HG02798 (cell line): ENCODE data around the gene TIMMDC1.
"Not testable (repeated sequence)": the region's sequence is repeated elsewhere in the genome, so short reads cannot be mapped to it uniquely, and the experiment has no call there.

ENCODE experiments used
- ATAC-seq: cut with Tn5 transposase; IDR thresholded peaks from one replicate; pipeline ENCODE4 v1.9.1; 2021; ENCODE audit warnings: mild to moderate bottlenecking; ENCODE audit not compliant: unreplicated experiment, poor library complexity

Gene TIMMDC1

GRCh38 chr3:119553823-119554415 is 55.6 kb downstream of the TIMMDC1 start:
- ATAC-seq = no peak

GRCh38 chr3:119555309-119555735 is 57.0 kb downstream of the TIMMDC1 start:
- no peak for ATAC-seq

GRCh38 chr3:119555929-119556328 is 57.6 kb downstream of the TIMMDC1 start:
- no peak for ATAC-seq

DNA sequence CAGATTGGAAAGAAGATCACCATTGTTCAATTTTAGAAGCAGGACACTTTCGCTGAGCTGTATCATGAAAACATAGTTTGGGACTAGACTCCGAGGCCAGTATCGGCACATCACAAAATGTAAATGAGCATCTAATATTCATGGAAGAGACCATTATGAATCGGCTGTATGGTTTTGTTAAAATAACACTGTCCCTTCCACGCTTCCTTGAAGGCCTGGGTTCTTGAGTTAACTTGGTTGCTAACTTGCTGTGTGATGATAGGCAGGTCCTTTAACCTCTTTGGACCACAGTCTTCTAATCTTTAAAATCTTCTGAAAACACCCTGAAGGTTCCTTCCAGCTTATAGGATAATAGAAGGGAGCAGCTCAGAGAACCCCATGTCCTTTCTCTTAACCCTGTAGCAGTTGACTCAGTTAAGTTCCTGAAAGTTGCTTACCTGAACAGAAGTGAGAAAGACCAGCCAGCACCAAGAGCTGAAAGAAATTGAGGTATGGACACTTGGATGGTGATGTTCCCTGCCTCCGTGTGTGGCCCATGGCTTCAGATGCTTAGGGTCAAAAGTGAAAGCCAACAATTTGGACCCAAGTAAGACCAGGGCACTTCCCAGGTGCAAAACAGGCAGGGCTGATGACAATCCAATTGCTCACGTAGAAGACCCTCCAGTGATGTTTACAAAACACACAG is 59.0 kb downstream of the TIMMDC1 start:
- no peak for ATAC-seq

GRCh38 chr3:119557877-119558269 is 59.5 kb downstream of the TIMMDC1 start:
- no peak for ATAC-seq

DNA sequence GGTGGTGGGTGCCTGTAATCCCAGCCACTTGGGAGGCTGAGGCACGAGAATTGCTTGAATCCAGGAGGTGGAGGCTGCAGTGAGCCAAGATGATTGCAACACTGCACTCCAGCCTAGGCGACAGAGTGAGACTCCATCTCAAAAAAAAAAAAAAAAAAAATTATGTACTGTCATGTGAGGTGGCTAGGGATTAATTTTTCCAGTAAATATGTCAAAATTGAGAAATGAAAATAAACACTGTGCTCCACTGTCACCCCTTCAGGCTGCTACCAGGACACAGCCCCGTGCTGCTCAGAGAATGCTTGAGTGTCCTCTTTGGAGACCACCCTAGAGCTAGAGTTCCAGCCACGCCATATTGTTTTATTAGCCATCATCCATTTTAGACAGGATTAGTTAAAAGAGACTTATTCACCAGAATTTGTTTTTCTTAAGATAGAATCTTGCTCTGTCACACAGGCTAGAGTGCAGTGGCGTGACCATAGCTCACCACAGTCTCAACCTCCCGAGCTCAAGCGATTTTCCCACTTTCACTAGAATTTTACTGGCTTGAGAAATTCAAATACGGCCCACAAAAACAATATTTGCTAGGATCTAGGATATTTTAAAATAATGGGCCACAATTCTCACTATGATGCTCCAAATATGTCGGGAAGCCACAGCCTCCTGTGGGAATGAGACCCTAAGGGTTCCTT is 60.4 kb downstream of the TIMMDC1 start:
- ATAC-seq = no peak

GRCh38 chr3:119559441-119559963 is 61.2 kb downstream of the TIMMDC1 start, which contains the start of gene CD80:
Gene CD80 (minus strand): TSS chr3:119559614. CDS start chr3:119557728, 1,886 bp downstream.
- ATAC-seq = peak; percentile 65

DNA sequence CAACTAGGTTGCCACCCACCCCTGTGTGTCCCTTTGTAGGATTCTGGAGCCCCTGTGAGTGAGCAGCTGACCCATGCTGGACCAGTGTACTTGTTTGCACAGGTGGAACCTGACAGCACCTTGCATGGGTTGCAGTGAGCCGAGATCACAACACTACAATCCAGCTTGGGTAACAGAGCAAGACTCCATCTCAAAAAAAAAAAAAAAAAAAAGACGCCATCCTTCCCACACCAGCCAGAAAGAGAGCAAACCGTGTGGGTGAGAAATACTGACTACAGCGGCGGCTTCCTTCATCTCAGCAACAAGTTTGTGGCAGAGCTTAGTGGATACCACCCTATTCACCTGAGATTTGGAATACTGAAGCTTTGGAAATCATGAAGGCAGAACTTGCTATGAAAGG is 61.8 kb downstream of the TIMMDC1 start:
- ATAC-seq = no peak

DNA sequence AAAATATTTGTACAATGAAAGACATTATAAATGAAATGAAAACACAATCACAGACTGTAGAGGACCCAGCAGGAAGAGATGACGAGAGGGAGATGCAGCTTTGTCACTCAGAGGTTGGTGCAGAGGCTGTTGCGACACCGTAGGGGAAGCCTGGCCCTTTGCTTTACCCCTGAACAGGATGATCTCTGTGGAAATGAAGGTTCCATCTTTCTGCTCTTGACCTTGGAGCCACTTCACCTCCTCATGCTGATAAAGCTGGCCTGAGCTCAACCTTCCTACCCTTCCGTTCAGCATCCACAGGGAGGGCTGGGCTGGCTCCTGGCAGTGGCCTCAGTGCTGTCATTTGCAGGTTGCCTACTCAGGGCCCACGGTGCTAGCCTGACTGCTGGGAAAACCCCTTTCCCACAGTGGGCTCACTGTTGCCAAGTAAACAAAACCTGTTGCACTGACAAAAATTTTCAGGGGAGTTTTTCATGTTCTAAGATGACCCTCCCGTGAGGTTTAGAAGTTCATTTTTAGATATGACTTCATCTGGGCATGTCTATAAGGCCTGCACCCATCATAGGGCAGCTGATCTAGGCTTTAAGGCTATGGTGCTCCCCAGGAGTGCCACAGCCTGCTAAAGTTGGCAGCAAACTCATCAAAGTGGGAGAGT is 64.1 kb downstream of the TIMMDC1 start:
- ATAC-seq = peak; percentile 76

DNA sequence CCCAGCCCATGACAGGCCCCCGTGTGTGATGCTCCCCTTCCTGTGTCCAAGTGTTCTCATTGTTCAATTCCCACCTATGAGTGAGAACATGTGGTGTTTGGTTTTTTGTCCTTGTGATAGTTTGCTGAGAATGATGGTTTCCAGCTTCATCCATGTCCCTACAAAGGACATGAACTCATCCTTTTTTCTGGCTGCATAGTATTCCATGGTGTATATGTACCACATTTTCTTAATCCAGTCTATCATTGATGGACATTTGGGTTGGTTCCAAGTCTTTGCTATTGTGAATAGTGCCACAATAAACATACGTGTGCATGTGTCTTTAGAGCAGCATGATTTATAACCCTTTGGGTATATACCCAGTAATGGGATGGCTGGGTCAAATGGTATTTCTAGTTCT is 65.0 kb downstream of the TIMMDC1 start:
- not testable (repeated sequence) for ATAC-seq

DNA sequence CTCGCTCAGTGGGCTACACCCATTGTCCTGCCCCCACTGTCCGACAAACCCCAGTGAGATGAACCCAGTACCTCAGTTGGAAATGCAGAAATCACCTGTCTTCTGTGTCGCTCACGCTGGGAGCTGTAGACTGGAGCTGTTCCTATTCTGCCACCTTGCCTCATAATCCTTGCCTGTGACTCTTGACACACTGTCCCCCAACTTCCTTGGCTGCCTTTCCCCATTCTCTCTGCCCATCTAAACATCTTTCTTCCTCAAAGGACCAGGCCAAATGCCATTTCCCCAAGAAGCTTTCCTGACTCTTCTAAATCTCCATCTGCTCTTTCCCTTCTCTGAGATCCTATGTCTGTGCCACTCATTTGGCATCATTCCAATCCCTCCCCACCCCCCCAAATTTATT is 70.8 kb downstream of the TIMMDC1 start:
- ATAC-seq = no peak

- ATAC-seq = no peak
These were observed 71.9 kb downstream of the TIMMDC1 start for GRCh38 chr3:119570229-119570628.

DNA sequence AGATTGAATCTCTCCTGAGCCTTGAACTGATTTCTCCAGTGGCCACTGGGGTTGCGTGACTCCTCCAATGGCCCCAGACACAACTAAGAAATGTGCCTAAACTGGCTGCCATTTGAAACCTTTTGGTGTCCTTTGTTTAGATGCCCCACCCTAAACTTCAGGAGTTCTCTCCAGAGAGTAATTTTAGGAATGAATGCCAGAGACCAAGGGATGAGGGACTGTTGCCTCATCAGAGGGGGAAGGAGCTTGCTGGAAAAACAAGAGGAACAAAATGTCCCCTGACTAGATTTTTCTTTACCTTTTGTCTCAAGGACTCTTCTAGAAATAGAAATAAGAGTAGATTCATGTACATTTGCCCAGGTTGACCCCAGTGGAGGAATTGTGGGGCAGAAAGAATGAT is 72.9 kb downstream of the TIMMDC1 start:
- ATAC-seq = no peak

DNA sequence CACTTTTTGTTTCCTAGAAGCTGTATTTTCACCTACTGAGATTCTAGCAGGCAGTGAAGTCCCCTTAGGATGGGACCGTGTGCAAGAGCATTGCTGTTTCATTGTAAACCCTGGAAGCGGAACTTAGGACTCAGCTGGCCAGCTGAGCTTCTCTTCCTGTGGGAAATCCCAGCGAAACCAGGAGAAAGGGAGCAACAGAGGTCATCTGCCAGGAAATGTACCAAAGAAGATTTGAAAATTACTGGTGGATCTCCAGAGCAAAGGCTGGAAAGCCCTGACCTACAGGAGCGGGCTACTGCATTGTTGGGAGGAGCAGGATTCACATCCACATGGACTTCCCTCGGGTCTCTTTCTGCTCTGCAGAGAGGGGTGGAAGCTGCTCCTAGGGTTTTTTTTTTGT is 73.3 kb downstream of the TIMMDC1 start:
- no peak for ATAC-seq
